ENCODE results near the gene MAP7.

DNA sequence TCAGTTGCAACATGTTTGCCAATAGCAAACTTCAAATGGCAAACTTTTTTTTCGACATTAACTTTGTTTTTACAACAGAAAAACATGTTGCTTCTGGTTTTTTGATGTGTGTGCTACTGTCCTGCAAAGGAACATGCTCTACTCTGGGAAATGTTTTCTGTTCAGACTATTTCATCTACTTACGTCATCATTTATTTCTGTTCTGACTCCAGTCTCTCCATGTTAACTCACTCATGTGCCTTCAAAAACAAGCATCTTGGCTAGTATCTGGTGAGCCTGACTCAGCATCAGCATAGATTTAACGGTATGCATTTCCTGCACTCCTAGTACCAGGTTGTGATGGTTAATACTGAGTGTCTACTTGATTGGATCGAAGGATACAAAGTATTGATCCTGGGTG lies 36.1 kb upstream of the MAP7 start:
- TF ChIP-seq ZZZ3 (IDR thresholded peaks at IDR 0.05) (no peak), NFYB (IDR thresholded peaks at IDR 0.05; ENCODE audit: extremely low read depth, insufficient read length) (no peak), THRA (IDR thresholded peaks at IDR 0.05) (no peak)
- TF ChIP-seq, protein P1, sequence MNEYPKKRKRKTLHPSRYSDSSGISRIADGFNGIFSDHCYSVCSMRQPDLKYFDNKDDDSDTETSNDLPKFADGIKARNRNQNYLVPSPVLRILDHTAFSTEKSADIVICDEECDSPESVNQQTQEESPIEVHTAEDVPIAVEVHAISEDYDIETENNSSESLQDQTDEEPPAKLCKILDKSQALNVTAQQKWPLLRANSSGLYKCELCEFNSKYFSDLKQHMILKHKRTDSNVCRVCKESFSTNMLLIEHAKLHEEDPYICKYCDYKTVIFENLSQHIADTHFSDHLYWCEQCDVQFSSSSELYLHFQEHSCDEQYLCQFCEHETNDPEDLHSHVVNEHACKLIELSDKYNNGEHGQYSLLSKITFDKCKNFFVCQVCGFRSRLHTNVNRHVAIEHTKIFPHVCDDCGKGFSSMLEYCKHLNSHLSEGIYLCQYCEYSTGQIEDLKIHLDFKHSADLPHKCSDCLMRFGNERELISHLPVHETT (CRISPR knock-in tag; conservative IDR thresholded peaks at IDR 0.05 in 1 of 2, IDR thresholded peaks at IDR 0.05 in 1 of 2) = no peak
